ENCODE results near the gene FAU. TPM values are rescaled to one million over a fixed set of nuclear protein-coding genes. Genes with fewer than 3 reads are reported as not detected.

FAU gene
- total and polyA plus RNA-seq, 2 of the 13 experiments (the other 11 are each of a cell fraction or from before 2014, with no cell fraction given): 374 to 869 TPM

- TF ChIP-seq HIC2 (CRISPR knock-in tag; IDR thresholded peaks at IDR 0.05; ENCODE audit: low read depth) (no peak), TMF1 (CRISPR knock-in tag; IDR thresholded peaks at IDR 0.05; ENCODE audit: low read depth) (no peak), ZNF460 (CRISPR knock-in tag; IDR thresholded peaks at IDR 0.05; ENCODE audit: borderline replicate concordance) (no peak; the same call in 1 of the 2 replicates), ZNF839 (CRISPR knock-in tag; IDR thresholded peaks at IDR 0.05; ENCODE audit: borderline replicate concordance) (no peak), ZNF564 (CRISPR knock-in tag; IDR thresholded peaks at IDR 0.05) (peak; percentile 77; the same call in 1 of the 2 replicates), ZSCAN29 (CRISPR knock-in tag; conservative IDR thresholded peaks at IDR 0.05) (0 out of 2 replicates have a peak, but pooled peaks have one; percentile 22), KAT7 (CRISPR knock-in tag; IDR thresholded peaks at IDR 0.05; ENCODE audit: borderline replicate concordance) (no peak), ZNF720 (CRISPR knock-in tag; IDR thresholded peaks at IDR 0.05) (no peak), TBX3 (IDR thresholded peaks at IDR 0.05; ENCODE audit: borderline replicate concordance) (peak; percentile 44; the same call in 1 of the 2 replicates), ZNF576 (CRISPR knock-in tag; IDR thresholded peaks at IDR 0.05) (no peak), CC2D1A (CRISPR knock-in tag; IDR thresholded peaks at IDR 0.05) (no peak), ZFP36L1 (CRISPR knock-in tag; IDR thresholded peaks at IDR 0.05) (no peak), PHF21A (CRISPR knock-in tag; IDR thresholded peaks at IDR 0.05) (no peak; the same call in 1 of the 2 replicates), ZFP90 (CRISPR knock-in tag; IDR thresholded peaks at IDR 0.05; ENCODE audit: borderline replicate concordance) (no peak; the same call in 1 of the 2 replicates)
- TF ChIP-seq, protein P1, sequence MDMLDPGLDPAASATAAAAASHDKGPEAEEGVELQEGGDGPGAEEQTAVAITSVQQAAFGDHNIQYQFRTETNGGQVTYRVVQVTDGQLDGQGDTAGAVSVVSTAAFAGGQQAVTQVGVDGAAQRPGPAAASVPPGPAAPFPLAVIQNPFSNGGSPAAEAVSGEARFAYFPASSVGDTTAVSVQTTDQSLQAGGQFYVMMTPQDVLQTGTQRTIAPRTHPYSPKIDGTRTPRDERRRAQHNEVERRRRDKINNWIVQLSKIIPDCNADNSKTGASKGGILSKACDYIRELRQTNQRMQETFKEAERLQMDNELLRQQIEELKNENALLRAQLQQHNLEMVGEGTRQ (IDR thresholded peaks at IDR 0.05; ENCODE audit: low read depth, low read length): no peak
- TF ChIP-seq, protein P1 (CRISPR knock-in tag; IDR thresholded peaks at IDR 0.05; ENCODE audit: borderline replicate concordance): peak; percentile 70; the same call in 1 of the 2 replicates
- TF ChIP-seq, protein P2, sequence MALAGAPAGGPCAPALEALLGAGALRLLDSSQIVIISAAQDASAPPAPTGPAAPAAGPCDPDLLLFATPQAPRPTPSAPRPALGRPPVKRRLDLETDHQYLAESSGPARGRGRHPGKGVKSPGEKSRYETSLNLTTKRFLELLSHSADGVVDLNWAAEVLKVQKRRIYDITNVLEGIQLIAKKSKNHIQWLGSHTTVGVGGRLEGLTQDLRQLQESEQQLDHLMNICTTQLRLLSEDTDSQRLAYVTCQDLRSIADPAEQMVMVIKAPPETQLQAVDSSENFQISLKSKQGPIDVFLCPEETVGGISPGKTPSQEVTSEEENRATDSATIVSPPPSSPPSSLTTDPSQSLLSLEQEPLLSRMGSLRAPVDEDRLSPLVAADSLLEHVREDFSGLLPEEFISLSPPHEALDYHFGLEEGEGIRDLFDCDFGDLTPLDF (CRISPR knock-in tag; IDR thresholded peaks at IDR 0.05): peak; percentile 64; the same call in 1 of the 2 replicates
- TF ChIP-seq, protein P3, sequence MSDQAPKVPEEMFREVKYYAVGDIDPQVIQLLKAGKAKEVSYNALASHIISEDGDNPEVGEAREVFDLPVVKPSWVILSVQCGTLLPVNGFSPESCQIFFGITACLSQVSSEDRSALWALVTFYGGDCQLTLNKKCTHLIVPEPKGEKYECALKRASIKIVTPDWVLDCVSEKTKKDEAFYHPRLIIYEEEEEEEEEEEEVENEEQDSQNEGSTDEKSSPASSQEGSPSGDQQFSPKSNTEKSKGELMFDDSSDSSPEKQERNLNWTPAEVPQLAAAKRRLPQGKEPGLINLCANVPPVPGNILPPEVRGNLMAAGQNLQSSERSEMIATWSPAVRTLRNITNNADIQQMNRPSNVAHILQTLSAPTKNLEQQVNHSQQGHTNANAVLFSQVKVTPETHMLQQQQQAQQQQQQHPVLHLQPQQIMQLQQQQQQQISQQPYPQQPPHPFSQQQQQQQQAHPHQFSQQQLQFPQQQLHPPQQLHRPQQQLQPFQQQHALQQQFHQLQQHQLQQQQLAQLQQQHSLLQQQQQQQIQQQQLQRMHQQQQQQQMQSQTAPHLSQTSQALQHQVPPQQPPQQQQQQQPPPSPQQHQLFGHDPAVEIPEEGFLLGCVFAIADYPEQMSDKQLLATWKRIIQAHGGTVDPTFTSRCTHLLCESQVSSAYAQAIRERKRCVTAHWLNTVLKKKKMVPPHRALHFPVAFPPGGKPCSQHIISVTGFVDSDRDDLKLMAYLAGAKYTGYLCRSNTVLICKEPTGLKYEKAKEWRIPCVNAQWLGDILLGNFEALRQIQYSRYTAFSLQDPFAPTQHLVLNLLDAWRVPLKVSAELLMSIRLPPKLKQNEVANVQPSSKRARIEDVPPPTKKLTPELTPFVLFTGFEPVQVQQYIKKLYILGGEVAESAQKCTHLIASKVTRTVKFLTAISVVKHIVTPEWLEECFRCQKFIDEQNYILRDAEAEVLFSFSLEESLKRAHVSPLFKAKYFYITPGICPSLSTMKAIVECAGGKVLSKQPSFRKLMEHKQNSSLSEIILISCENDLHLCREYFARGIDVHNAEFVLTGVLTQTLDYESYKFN (CRISPR knock-in tag; conservative IDR thresholded peaks at IDR 0.05): peak; percentile 56
These were observed 4.5 kb downstream of the FAU start, which contains the start of gene ZNHIT2 (continued) for GRCh38 chr11:65117206-65118096.

Measured in HepG2 (cell line).